Peyer's patch (tissue), 4 donors: ENCODE results near the gene MARS1.

Source experiments
- CTCF ChIP-seq, 6 experiments: fragments of 450-650 bp in 4 of 6; fragments of 200-600 bp in 2 of 6; sonication (generic) in 1 of 6; IDR thresholded peaks; one replicate each; pipeline ENCODE4 v1.5.1; 2017 to 2019; ENCODE audit warnings: antibody characterized with exemption in 6 of 6, mild to moderate bottlenecking in 3 of 6, moderate library complexity in 1 of 6
- POLR2A ChIP-seq, 2 donors: fragments of 450-650 bp; IDR thresholded peaks; one replicate each; pipeline ENCODE4 v1.5.1; 2017; ENCODE audit warnings: antibody characterized with exemption in 2 of 2, mild to moderate bottlenecking in 2 of 2, moderate library complexity in 2 of 2

DNA sequence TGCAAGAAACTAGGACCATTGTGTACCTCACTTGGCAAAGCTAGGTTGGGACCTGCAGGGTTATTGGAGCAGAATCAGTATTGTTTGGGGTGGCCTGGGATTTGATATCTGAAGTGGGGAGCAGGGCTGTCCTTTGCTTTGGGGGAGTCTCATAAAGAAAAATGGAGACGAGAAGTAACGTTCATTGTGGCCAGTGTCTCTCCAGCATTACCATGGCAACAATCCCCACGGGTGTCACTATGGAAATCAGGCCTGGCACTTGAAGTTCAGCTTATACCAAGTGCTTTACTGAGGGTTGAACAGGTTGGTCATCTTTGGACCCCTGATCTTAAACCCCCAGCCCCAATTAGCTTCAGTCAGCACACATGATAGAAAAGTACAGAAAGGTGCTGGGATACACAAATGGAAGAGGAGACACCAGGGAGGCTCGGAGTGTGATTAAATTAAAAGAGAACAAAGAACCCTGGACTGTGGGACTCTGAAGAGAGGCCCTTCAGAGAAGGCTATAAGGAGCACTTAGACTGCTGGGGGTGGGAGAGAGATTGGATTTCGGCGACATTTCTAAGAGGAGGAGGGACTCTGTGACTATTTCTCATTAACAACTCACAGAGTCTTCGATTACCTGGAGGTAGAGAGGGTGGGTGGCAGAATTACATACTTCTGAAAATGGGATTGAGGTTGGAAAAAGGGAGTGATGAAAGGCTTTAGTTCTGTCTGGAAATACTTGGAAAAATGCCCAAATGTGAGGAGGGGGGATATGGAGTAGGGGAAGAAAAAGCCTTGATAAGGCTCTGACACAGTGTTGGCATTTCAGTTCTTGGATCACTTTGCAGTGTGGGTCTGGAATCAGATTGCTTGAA is 65.7 kb downstream of the MARS1 start:
- TF ChIP-seq POLR2A (IDR thresholded peaks at IDR 0.05) (no peak), CTCF (IDR thresholded peaks at IDR 0.05) (no peak)
